Measurements from ENCODE around the gene CLCF1.

CLCF1 gene

DNA sequence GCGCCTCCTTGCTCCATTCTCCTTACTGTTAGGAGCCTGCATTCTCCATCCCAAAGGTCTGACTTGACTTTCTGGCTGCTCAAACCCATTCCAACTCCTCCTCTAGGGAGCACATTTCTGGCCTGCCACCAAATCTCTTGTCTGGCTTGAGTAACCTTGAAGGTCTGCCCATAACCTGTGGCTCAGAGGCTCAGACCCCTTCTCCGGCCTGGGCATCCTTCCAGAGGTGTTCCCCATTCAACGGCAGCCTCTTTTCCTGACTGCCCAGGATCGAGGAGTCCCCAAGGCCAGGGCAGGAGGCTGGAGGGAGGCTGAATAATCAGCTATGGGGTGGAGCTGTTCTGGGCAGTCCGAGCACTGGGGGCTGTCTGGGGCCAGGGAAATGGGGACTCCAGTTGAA is 20.6 kb upstream of the CLCF1 start:
- DNase-seq, result no peak

DNA sequence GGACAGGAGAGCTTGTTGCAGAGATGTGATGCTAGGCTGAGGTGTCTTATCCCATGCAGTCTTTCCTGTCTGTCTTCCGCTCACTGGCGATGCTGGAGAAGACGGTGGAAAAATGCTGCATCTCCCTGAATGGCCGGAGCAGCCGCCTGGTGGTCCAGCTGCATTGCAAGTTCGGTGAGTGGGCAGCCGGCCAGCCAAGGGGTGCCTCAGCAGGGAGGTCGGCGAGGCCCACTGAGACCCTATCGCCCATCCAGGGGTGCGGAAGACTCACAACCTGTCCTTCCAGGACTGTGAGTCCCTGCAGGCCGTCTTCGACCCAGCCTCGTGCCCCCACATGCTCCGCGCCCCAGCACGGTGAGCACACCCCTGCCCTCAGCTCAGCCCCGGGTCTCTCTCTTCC is 20.0 kb upstream of the CLCF1 start:
- no peak for DNase-seq

DNA sequence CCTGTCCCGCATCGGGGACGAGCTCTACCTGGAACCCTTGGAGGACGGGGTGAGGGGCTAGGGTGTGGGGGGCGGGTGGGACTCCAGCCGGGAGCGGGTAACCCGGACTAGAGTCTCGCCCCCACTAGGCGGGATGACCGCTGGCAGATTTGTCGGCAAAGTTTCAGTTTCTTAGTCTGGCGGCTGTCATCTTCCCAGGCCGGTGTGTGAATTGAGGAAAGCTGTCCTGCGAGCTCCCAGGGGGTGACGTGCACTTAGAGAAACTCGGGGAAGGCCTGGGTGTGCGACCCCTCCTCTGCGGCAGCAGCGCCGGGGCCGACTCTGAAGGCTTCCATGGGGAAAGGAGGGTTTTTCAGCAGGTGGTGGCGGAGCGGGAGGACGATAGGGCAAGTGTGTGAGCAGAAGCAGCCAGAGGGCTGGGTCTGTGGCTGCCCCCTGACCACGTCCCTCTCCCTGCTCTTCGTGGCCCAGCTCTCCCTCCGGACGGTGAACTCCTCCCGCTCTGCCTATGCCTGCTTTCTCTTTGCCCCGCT is 18.9 kb upstream of the CLCF1 start:
- DNase-seq, result no peak

DNA sequence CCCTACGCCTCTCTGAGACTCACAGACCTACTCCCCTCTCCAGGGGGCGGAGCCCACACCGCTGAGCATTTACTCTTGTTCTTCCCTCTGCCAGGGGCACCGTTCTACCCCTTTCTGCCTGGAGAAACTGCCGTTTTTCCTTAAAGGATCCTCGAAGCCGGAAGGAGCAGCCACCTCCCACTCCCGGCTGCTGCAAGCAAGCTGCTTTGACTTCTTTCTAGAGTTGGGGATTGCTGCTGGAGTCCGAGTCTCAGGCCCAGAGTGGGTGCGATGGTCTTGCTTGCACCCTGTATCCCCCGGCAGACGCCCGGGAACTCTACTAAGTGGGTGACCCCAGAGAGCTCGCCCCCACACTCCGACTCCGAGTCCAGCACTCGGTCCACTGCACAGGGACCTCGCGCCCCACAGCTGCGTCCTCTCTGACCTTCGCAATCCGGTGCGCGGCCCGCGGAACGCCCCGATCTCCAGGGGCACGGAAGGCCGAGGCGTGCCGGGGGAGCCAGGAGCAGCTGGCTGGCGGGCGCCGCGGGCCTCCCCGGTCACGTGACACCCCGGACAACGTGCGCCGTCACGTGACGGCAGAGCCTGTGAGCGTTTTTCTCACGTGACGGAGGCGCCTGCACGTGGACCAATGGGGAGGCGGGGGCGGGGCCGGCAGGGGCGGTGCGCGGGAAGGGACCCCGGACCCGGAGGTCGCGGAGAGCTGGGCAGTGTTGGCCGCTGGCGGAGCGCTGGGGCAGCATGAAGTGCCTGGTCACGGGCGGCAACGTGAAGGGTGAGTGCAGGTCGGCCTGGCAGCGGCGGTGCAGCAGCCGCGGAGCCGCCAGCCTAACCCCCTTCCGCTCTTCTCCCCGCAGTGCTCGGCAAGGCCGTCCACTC is 18.1 kb upstream of the CLCF1 start, which contains the start of gene RAD9A:
Gene RAD9A (plus strand): TSS at position 683 of the 879 bp plus-strand sequence. CDS start 59 bp downstream, at position 742.
- DNase-seq, result peak; percentile 92

DNA sequence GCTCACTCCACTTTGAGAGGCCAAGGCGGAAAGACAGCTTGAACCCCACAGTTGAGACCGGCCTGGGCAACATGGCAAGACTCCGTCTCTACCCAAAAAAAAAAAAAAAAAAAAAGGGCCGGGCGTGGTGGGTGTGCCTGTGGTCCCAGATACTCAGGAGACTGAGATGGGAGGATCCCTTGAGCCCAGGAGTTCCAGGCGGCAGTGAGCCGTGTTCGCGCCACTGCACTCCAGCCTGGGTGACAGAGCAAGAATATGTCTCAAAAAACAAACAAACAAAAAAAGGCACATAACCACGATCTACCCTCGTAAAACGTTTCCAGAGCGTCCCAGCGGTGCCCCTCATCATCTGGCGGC is 17.5 kb upstream of the CLCF1 start:
- DNase-seq, result no peak

DNA sequence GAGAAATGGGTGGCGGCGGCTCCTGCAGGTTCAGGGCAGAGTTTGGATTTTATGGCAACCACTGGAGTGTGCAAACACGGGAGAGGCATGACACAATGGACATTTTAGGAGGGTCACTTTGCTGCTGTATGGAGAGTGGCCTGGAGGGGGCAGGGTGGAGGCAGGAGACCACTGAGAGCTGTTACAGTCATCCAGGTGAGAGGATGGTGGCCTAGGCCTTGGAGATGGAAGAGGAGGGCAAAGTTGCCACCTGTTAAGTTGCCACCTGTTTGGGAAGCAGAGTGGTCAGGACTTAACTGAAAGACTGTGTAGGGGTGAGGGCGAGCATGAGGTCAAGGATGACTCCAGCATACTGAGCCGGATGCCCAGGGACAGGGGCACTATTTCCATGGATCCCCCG is 16.1 kb upstream of the CLCF1 start:
- DNase-seq, result peak; percentile 68

DNA sequence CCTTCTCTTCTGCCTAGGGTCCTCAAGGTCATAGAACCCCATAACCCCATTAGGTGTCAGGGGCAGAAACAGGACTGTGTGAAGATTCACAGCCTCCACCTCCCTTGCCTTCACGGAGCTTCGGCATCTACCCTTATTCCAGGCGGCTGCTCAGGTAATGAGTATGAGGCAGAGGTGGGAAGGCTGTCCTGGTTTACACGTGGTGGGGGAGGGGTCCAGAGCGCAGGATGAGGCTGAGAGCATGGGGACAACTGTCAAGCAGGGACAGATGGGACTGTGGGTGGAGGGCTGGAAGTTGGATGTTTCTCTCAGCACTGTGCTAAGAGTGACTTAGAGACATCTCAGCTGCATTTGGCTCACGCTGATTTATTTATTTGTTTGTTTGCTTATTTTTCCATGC is 14.1 kb upstream of the CLCF1 start:
- DNase-seq, result no peak

DNA sequence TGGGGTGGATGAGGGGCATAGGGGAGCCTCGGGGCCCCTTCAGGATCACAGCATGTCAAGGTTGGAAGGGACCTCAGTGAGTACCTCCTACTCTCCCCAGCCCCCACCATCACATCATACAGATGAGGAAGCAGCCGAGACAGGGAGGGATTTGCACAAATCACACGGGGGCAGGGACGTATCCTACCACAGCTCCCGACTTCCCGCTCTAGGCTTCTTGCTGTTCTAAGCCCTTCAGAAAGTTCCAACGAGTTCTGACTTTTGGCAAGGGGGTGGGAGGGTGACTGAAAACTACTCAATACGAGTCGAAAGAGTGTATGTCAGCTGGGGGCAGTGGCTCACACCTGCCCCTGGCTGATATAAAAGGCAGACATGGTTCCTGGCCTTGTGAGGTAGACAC is 13.7 kb upstream of the CLCF1 start:
- DNase-seq, result no peak

DNA sequence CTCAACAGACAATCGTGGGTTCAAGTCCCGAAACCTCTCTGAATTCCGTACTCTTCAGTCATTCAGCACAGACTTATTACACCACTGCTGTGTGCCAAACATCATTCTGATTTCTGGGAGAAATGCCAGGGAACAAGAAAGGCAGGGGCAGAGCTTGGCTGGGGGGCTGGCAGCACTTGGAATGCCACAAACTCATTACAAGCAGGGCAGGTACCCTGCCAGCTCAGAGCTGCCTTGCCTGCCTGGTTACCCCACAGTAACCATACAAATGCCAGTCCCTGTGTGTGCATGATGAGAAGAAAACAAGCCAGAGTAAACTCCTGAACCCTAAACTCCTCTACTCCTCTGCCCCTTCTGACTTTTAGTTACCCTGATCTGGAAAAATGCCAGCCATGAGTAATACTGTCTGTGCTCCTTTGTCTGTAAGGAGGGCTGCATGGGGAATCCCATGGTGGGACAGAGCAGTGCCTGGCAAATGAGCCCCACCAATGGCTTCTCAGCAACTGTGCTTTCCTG is 11.5 kb upstream of the CLCF1 start:
- DNase-seq, result no peak

DNA sequence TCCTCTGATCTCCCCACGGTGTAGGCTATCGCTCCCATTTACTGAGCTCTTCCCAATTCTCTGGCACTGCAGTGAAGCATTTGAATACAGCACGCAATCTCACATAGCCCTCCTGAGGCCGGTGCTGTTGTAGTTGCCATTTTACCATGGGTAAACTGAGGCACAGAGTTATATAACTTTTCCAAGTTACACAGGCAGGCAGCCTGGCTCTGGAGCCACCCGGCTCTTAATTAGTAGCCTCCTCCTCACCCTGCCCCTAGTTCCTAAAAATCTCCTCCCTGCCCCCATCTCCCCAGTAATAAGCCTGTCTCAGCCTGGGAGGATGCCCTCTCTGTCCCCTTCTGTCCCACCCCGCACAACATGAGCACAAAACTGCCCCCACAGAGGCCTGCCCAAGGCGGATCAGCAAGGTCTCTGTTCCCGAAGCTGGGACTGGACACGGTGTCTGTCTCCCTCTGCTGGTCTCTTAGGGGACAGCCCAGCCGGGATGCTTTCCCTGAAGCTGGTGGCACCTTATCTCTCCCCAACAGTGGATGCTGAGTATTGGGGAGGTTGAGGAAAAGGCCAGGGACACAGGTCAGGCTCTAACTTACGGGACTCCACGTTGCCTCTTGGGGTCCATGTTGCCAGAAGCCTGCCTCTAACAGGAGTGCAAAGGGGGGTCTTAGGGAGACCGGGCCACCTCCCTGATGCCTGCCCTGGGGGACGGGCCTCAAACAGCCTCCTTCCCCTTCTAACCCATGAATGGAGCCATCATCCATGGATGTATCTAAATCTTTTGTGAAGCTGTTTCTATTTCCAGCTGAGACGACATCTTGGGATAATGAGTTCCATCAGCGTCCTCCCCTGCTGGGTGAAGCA is 9.1 kb upstream of the CLCF1 start:
- DNase-seq, result peak; percentile 88

DNA sequence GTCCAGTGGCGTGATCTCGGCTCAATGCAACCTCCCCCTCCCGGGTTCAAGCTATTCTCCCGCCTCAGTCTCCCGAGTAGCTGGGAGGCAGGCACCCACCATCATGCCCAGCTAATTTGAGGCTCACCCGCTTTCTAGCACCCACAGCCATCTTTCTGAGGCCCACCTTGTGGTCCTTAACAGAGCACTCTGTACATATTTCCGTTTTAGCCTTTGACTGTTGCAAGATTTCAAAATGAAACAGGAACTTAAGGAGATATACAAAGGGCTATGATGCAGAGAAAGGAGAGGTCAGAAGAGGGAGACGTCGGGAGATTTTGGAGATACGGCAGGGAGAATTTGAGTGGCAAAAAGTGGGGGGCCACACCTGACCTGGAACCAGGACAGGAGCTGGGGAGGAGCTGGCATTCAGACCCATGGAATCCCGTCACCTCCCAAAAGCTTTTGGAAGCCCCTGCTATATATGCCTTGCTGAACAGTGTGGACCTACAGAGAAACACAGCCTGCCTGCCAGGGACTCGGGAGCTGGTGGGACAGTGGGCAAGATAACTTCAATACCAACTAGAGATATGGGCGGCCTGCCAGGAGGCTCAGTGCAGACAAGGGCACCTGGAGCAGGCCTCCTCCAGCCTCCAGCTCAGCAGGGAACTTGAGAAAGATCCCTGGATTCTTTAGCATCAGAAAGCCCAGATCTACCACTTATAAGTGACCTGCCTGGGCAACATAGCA is 8.0 kb upstream of the CLCF1 start:
- no peak for DNase-seq

DNA sequence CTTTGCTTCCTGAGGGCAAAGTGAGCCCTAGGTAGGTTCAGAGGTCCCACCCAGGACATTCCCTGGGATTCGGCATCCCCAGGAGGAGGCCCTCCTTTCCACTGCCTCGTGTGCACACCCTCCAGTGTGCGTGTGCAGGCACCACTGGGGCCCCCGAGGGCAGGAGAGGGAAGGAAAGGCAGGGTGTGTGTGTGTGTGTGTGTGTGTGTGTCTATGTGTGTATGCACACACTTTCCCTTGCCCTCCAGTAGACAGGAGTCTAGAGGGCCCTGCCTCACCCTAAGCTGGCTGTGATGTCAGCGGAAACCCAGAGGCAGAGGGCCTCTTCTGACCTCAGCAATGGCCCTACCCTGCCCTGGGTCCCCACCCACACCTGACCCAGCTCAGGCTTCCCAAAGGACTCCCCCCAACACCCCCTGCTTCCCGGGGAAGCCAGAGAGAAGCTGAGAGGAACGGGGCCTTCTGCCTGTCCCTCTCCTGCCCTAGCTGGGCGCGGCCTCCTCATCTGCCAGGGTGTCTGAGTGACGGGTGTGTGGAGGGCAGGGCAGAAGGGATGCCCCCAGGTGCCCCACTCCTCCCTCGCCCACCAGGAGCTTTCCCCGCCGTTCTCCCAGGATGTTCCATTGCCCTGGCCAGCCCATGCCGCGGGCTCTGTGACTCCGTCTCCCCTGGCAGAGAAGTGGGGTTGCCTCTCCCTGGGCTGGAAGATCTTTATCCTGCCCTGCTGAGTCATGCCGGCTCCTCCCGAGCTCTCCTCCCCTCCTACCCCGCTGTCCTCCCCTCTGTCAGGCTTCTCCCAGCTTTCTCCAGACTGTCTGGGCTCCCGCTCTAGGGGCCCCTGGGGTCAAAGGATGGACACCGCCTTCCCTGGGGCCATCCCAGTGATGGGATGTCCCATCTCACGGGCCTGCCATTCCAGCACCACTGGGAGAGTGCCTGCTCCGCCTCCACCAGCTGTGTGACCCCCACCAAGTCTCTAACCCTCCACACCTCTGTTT is 6.0 kb upstream of the CLCF1 start:
- DNase-seq, result no peak

DNA sequence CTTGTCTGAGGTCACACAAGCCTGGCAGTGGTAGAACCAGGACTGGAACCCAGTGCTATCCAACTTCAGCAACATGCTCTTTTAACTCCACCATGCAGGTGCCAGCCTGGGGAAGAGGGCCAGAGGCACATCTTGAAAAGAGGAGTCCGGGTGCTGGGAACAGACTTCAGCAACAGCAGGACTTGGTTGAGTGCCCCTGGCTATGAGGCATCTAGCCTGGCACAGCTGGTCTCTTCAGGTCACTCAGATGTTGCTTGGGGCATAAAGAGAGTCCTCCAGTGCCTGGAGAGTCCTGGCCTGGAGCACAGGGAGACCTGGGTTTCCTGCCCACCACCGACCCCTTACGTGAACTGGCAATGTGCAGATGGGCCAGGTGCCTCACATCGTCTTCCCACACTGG is 5.1 kb upstream of the CLCF1 start:
- DNase-seq, result no peak

DNA sequence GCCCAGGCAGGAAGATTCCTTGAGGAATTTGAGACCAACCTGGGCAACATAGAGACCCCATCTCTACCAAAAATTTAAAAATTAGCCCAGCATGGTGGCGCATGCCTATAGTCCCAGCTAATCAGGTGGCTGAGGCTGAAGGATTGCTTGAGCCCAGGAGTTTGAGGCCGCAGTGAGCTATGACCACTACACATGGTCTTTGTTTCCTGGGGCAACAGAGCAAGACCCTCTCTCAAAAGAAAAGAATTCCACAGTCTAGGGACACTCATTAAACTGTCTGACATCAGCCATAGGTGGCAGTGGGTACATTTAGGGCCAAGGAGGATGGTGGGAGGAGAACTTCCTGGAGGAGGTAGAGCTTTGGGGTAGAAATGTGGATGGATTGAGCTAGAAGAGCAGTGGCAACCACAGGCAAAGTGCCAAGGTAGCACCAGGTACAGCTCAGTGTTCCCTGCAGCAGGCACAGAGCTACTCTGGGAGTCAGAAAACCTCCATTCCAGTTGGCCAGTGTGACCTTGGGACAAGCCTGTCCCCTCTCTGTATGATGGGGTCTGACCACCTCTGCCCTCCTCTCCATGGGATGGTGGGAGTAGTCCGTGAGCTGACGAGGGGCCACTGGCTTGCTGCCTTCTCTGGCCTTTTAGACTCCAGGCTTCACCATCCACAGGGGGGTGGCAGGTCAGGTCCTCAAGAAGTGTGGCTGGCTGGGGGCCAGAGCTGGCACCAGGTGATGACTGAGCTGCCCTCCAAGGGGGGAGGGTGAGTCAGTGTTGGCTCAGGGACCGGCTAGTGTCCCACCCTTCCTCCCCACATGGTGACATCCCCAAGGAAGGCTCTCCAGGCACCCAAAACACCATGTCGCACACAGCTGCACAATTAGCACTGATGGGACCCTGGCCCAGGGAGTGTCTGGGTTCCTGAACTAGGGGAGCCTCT is 3.7 kb upstream of the CLCF1 start:
- DNase-seq, result no peak

DNA sequence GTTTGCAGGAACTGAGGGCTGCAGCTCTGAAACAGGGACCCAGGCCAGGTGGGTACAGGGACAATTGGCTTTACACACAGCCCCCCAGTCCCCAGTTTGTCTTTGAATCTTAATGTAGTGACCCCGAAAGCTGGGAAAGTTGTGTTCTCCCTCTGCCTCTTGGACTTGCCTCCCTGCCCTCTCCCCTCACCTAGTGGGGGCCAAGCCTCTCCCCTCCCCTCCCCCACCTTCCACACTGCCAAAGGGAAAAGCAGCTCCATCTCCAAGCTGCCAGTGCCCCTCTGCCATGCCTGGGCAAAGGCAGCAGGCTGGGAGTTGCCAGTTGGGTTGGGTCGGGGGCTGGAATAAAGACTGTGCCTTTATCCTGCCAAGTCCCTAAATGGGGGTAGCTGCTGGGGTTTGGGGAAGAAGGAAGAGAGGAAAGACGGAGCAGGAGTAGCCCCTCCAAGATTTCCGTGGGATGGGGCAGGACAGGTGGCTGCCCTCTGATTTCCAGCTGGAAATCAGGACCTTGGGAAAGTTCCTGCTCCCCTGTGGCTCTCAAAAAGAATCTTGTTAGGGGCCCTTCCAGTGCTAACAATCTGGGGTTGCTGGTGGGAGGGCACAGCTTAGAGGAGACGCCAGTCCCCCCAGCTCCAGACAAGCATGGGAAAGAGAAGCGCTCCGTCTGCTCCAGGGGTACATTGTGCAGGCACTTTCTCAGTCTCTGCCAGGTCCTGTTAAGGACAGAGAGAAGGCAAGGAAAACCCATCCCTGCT is 2.8 kb upstream of the CLCF1 start:
- DNase-seq, result no peak

DNA sequence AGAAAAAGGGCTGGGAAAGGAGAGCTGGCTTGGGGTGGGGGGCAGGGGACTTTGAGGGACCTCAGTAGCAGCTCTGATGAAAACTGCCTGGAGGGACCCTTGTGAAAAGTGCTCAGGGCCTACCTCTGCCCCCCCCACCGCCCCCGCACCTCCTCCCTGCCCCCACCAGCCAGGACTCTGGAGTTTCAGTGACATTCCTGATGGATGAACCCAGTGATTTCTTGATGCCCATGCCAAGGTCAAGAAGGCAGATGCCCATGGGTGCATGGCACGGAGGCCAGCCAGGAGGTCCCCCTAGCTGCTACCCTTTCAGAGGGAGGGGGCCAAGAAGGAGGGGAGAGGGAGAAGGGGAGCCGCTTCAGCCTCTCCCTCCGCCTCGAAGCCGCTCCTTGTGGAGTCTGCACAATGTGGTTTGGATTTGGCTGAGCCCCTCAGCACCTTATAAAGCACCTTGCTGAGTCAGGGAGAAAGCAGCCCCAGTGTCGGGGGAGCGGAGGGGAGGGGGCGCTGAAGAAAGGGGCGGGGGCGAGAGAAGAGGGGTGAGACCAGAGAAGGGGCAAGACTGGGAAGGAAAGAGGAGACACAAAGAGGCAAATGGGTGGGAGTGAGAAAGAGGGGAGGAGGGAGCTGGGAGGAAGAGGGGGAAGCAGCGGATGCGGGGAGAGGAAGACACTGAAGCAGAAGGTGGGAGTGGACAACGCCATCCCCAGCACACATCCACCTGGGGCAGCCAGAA is 2.1 kb upstream of the CLCF1 start:
- DNase-seq, result no peak

DNA sequence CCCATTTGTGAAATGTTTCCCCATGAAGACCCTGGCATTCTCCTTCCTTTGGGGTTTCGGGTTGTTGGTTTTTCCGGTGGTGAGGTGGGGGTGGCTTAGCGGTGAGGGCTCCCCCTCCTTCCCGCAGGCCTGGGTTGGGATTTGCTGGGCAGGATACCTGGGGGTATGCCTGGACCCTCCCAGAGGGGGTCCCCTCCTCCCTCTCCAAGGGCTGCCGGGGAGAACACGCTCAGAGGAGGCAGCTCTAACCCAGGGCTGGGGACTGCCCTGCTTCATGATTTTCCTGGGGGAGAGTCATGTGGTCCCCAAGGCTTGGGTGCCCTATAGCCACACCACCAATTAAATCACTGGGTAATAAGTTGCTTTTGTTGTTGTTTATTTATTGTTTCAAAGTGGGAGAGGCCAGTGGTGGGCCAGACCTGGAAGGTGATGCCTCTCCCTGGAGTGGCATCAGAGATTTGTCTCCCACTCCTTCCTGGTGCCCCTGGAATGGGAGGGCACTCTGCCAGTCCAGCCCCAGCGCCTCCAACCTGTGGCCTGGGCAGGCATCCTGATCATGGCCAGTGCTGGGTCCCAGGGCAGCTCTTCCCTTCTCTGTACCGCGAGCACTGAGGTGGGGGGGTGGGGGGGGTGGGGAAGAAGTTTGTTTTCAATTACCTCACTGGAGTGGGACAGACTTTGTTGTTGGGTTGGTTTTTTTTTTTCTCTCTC is 1.3 kb upstream of the CLCF1 start:
- no peak for DNase-seq
